ENCODE data around the gene PCNX4. TPM values are rescaled to one million over a fixed set of nuclear protein-coding genes. Genes with fewer than 3 reads are reported as not detected.

Gene PCNX4
- total and polyA plus RNA-seq, 2 experiments from 2014 or later, result 22.9 to 77.5 TPM

DNA sequence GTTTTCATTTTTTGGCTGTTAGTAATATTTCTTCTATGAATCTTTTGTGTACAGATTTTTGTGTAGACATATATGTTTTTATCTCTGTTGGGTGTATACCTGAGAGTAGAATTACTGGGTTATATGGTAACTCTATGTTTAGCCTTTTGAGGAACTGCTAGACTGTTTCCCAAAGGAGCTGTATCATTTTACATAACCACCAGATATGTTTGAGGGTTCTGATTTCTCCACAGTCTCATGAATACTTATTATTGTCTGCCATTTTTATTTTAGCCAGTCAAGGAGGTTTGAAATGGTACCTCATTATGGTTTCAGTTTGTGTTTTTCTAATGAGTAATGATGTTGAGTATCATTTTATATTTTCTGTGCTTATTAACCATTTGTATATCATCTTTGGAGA lies 1.9 kb downstream of the PCNX4 start:
- no peaks in the 10 kb centered on the region for H3K9me2 ChIP-seq (ENCODE audit: insufficient read depth)
- Mint-ChIP-seq H3K9me3 (no peaks in the 10 kb centered on the region), H3K4me1 (peaks cover 33% of the 10 kb centered on the region), H3K4me3 (peak overlapping the region; percentile 92), H3K36me3 (ENCODE audit: low read depth) (peaks cover 18% of the 10 kb centered on the region), H3K27ac (no peak overlapping the region), H3K27me3 (ENCODE audit: insufficient read depth, low read depth, poor library complexity) (peaks cover 2% of the 10 kb centered on the region)
- peaks cover 60% of the 10 kb centered on the region for H3K79me2 ChIP-seq (replicated peaks; ENCODE audit: insufficient read depth)
- H3K4me1 ChIP-seq (ENCODE audit: insufficient read depth), result peaks cover 26% of the 10 kb centered on the region
- H3K4me3 ChIP-seq, result peak overlapping the region; percentile 73
- 0 out of 2 replicates have a peak, but pooled peaks cover 6% of the 10 kb centered on the region for H3F3A ChIP-seq (replicated peaks; ENCODE audit: low read depth)
- no peaks in the 10 kb centered on the region for H3K27me3 ChIP-seq (ENCODE audit: insufficient read depth)
- H3K4me2 ChIP-seq, result peak overlapping the region; percentile 81
- 0 out of 2 replicates have a peak, but pooled peaks cover 5% of the 10 kb centered on the region for H4K20me1 ChIP-seq (replicated peaks; ENCODE audit: insufficient read depth)
- no peaks in the 10 kb centered on the region; the same call in 1 of the 2 replicates for H3K36me3 ChIP-seq (ENCODE audit: insufficient read depth)
- DNase-seq (ENCODE audit: low spot score) (no peak), ATAC-seq (no peak)
- TF ChIP-seq, protein P1, sequence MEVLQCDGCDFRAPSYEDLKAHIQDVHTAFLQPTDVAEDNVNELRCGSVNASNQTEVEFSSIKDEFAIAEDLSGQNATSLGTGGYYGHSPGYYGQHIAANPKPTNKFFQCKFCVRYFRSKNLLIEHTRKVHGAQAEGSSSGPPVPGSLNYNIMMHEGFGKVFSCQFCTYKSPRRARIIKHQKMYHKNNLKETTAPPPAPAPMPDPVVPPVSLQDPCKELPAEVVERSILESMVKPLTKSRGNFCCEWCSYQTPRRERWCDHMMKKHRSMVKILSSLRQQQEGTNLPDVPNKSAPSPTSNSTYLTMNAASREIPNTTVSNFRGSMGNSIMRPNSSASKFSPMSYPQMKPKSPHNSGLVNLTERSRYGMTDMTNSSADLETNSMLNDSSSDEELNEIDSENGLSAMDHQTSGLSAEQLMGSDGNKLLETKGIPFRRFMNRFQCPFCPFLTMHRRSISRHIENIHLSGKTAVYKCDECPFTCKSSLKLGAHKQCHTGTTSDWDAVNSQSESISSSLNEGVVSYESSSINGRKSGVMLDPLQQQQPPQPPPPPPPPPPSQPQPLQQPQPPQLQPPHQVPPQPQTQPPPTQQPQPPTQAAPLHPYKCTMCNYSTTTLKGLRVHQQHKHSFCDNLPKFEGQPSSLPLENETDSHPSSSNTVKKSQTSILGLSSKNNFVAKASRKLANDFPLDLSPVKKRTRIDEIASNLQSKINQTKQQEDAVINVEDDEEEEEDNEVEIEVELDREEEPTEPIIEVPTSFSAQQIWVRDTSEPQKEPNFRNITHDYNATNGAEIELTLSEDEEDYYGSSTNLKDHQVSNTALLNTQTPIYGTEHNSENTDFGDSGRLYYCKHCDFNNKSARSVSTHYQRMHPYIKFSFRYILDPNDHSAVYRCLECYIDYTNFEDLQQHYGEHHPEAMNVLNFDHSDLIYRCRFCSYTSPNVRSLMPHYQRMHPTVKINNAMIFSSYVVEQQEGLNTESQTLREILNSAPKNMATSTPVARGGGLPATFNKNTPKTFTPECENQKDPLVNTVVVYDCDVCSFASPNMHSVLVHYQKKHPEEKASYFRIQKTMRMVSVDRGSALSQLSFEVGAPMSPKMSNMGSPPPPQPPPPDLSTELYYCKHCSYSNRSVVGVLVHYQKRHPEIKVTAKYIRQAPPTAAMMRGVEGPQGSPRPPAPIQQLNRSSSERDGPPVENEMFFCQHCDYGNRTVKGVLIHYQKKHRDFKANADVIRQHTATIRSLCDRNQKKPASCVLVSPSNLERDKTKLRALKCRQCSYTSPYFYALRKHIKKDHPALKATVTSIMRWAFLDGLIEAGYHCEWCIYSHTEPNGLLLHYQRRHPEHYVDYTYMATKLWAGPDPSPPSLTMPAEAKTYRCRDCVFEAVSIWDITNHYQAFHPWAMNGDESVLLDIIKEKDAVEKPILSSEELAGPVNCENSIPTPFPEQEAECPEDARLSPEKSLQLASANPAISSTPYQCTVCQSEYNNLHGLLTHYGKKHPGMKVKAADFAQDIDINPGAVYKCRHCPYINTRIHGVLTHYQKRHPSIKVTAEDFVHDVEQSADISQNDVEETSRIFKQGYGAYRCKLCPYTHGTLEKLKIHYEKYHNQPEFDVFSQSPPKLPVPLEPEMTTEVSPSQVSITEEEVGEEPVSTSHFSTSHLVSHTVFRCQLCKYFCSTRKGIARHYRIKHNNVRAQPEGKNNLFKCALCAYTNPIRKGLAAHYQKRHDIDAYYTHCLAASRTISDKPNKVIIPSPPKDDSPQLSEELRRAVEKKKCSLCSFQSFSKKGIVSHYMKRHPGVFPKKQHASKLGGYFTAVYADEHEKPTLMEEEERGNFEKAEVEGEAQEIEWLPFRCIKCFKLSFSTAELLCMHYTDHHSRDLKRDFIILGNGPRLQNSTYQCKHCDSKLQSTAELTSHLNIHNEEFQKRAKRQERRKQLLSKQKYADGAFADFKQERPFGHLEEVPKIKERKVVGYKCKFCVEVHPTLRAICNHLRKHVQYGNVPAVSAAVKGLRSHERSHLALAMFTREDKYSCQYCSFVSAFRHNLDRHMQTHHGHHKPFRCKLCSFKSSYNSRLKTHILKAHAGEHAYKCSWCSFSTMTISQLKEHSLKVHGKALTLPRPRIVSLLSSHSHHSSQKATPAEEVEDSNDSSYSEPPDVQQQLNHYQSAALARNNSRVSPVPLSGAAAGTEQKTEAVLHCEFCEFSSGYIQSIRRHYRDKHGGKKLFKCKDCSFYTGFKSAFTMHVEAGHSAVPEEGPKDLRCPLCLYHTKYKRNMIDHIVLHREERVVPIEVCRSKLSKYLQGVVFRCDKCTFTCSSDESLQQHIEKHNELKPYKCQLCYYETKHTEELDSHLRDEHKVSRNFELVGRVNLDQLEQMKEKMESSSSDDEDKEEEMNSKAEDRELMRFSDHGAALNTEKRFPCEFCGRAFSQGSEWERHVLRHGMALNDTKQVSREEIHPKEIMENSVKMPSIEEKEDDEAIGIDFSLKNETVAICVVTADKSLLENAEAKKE (CRISPR knock-in tag; IDR thresholded peaks at IDR 0.05), result no peak
- TF ChIP-seq, protein P2, sequence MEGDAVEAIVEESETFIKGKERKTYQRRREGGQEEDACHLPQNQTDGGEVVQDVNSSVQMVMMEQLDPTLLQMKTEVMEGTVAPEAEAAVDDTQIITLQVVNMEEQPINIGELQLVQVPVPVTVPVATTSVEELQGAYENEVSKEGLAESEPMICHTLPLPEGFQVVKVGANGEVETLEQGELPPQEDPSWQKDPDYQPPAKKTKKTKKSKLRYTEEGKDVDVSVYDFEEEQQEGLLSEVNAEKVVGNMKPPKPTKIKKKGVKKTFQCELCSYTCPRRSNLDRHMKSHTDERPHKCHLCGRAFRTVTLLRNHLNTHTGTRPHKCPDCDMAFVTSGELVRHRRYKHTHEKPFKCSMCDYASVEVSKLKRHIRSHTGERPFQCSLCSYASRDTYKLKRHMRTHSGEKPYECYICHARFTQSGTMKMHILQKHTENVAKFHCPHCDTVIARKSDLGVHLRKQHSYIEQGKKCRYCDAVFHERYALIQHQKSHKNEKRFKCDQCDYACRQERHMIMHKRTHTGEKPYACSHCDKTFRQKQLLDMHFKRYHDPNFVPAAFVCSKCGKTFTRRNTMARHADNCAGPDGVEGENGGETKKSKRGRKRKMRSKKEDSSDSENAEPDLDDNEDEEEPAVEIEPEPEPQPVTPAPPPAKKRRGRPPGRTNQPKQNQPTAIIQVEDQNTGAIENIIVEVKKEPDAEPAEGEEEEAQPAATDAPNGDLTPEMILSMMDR (conservative IDR thresholded peaks at IDR 0.05; ENCODE audit: low read depth in 2 of 2), result no peak
- TF ChIP-seq NANOG (IDR thresholded peaks at IDR 0.05; ENCODE audit: borderline replicate concordance), result no peak
- no peak overlapping the region for H3K27ac ChIP-seq (ENCODE audit: low read depth)
- H2AFZ ChIP-seq, result no peak overlapping the region
